SK-N-MC (cell line): Measurements from ENCODE around the gene RTN4IP1.

ENCODE experiments used
- DNase-seq: peaks from one replicate; pipeline ENCODE4 v3.0.0-alpha.2; 2011; ENCODE audit warnings: low read depth, low spot score
- H3K27ac ChIP-seq: fragments of 200-600 bp; sonication (generic); 2 replicates; pipeline ENCODE4 v1.5.1; 2016; ENCODE audit warnings: mixed run types
- H3K36me3 ChIP-seq: fragments of 200-600 bp; sonication (generic); 2 replicates; pipeline ENCODE4 v1.6.1; 2017; ENCODE audit warnings: antibody characterized with exemption, low read length, mixed read lengths; ENCODE audit not compliant: insufficient read depth
- H3K4me3 ChIP-seq: fragments of 200-600 bp; sonication (generic); 2 replicates; pipeline ENCODE4 v1.5.1; 2016
- H3K9ac ChIP-seq: fragments of 200-600 bp; sonication (generic); 2 replicates; pipeline ENCODE4 v1.8.0; 2017; ENCODE audit warnings: mixed run types, mixed read lengths; ENCODE audit not compliant: insufficient read length
- H3K9me3 ChIP-seq: fragments of 200-600 bp; sonication (generic); 2 replicates; pipeline ENCODE4 v1.6.1; 2017; ENCODE audit warnings: low read depth, mild to moderate bottlenecking, antibody characterized with exemption, low read length, moderate library complexity, mixed read lengths
- EZH2 ChIP-seq: fragments of 200-600 bp; sonication (generic); IDR thresholded peaks from one replicate; pipeline ENCODE4 v1.6.1; 2017; ENCODE audit warnings: antibody characterized with exemption
- FOXP2 ChIP-seq: optimal IDR thresholded peaks from 2 replicates; pipeline ENCODE3; 2011; ENCODE audit warnings: mild to moderate bottlenecking, moderate library complexity; ENCODE audit not compliant: insufficient read depth; ENCODE audit errors: extremely low read length, control extremely low read depth
- POLR2AphosphoS5 ChIP-seq: IDR thresholded peaks from 2 replicates; pipeline ENCODE4 v1.6.1; 2012; ENCODE audit warnings: mild to moderate bottlenecking, low read depth, low read length, borderline replicate concordance

The RTN4IP1 gene

GRCh38 chr6:106536851-106537250, 92.4 kb downstream of the RTN4IP1 start:
- H3K36me3 ChIP-seq: no peaks in the 10 kb centered on the region
- H3K9ac ChIP-seq: peak overlapping the region; percentile 6
- DNase-seq: no peak
- H3K4me3 ChIP-seq: no peak overlapping the region
- TF ChIP-seq EZH2: no peak
- TF ChIP-seq FOXP2: no peak
- no peak for TF ChIP-seq POLR2AphosphoS5
- peak overlapping the region; percentile 66 for H3K27ac ChIP-seq
- H3K9me3 ChIP-seq: no peaks in the 10 kb centered on the region

DNA sequence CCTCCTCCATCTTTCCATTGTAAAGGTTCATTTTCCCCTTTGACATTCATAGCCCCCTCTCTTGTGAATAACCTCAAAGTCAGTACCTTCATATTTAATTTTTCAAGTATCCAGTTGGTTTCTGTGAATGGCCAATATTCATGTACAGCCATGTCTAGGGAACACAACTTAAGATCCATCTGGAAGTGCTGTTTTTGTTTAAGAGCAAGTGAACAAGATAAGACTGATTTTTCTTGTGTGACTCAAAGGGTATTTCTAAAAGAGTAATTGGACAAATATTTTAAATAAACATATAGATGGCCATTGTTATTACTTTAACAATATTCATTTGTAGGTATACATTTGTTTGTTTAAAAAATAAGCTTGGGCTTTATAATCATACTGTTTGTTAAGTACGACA, 92.9 kb downstream of the RTN4IP1 start:
- 0 out of 2 replicates have a peak overlapping the region, but pooled peaks have one; percentile 66 for H3K27ac ChIP-seq
- H3K9me3 ChIP-seq: no peaks in the 10 kb centered on the region
- no peak overlapping the region for H3K9ac ChIP-seq
- no peaks in the 10 kb centered on the region for H3K36me3 ChIP-seq
- TF ChIP-seq FOXP2 (no peak), POLR2AphosphoS5 (no peak), EZH2 (no peak)
- no peak overlapping the region for H3K4me3 ChIP-seq
- DNase-seq: no peak

GRCh38 chr6:106535012-106535411, 94.3 kb downstream of the RTN4IP1 start:
- no peak overlapping the region for H3K27ac ChIP-seq
- TF ChIP-seq FOXP2: no peak
- no peak for TF ChIP-seq POLR2AphosphoS5
- no peak for TF ChIP-seq EZH2
- H3K9me3 ChIP-seq: no peaks in the 10 kb centered on the region
- DNase-seq: no peak
- H3K9ac ChIP-seq: no peak overlapping the region
- H3K4me3 ChIP-seq: no peak overlapping the region
- H3K36me3 ChIP-seq: no peaks in the 10 kb centered on the region

DNA sequence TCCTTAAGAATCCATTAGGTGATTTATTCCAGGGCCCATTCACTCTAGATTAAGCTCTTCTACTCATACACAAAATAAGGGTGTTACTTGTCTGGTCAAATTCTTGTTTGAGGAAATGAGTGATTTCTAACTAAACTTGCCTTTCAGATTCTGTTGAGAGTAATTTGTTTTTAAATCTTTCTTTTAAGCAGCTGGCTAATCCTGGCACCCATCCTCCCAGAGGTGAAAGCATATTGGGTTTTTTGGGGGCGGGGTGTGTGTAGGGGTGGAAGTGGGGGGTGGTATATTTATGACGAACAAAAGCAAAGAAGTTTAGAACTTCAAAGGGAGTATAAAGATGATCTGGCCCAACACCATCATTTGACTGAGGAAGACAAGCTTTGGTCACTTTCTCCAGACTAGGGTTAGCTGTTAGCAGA, 94.7 kb downstream of the RTN4IP1 start:
- Histone ChIP-seq H3K9ac (no peak overlapping the region), H3K27ac (no peak overlapping the region), H3K4me3 (no peak overlapping the region), H3K36me3 (no peaks in the 10 kb centered on the region), H3K9me3 (no peaks in the 10 kb centered on the region)
- TF ChIP-seq FOXP2 (no peak), EZH2 (no peak), POLR2AphosphoS5 (no peak)
- no peak for DNase-seq

DNA sequence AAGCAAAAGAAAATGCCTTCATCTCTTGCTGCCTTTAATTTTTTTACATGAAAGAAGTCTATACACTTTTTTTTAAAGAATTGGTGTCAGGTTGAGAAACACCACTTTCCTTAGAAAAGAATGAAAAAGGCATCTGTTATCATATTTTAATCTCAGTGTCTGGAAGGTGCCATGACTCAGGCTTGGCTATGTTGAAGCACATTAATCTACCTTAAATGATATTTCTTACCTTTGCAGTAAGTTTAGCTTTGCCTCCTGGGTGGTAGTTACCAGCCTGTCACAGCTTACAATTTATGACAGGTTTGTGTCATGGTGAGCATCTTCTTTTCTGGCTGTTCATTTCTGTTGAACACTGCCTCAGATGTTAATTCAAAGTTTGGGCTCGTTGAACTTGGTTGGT, 95.3 kb downstream of the RTN4IP1 start:
- no peaks in the 10 kb centered on the region for H3K9me3 ChIP-seq
- H3K27ac ChIP-seq: no peak overlapping the region; the same call in 1 of the 2 replicates
- no peak for DNase-seq
- TF ChIP-seq EZH2 (no peak), POLR2AphosphoS5 (no peak), FOXP2 (no peak)
- no peaks in the 10 kb centered on the region for H3K36me3 ChIP-seq
- H3K9ac ChIP-seq: no peak overlapping the region
- no peak overlapping the region for H3K4me3 ChIP-seq

GRCh38 chr6:106533054-106533453, 96.2 kb downstream of the RTN4IP1 start:
- DNase-seq: no peak
- Histone ChIP-seq H3K4me3 (peak overlapping the region; percentile 26; the same call in 1 of the 2 replicates), H3K36me3 (no peaks in the 10 kb centered on the region), H3K27ac (peak overlapping the region; percentile 99), H3K9me3 (no peaks in the 10 kb centered on the region), H3K9ac (no peak overlapping the region)
- TF ChIP-seq POLR2AphosphoS5 (no peak; the same call in 1 of the 2 replicates), EZH2 (no peak), FOXP2 (no peak)

- peak; percentile 99 for DNase-seq
- TF ChIP-seq POLR2AphosphoS5: 0 out of 2 replicates have a peak, but pooled peaks have one; percentile 55
- no peak for TF ChIP-seq EZH2
- Histone ChIP-seq H3K9me3 (no peaks in the 10 kb centered on the region), H3K9ac (peak overlapping the region; percentile 56), H3K27ac (peak overlapping the region; percentile 99), H3K36me3 (no peaks in the 10 kb centered on the region), H3K4me3 (peak overlapping the region; percentile 63)
These were observed 98.8 kb downstream of the RTN4IP1 start for GRCh38 chr6:106530502-106530901.

DNA sequence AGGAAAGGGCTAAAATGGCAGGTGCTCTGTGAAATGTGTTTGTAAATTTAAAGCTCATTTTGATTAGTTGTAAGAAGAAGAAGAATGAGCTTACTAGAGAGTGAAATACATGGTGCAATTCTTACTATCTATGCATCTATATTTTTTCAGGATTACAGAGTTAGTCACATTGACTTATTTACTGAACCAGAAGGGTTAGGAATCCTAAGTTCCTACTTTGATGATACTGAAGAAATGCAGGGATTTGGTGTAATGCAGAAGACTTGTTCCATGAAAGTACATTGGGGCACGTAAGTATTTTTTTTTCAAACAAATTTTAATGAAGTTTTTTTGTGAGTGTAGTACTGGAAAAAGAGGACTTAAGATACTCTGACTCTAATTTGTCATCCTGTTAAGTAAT, 99.3 kb downstream of the RTN4IP1 start:
- no peak for TF ChIP-seq POLR2AphosphoS5
- TF ChIP-seq FOXP2: no peak
- no peak for TF ChIP-seq EZH2
- H3K9me3 ChIP-seq: no peaks in the 10 kb centered on the region
- peak overlapping the region; percentile 56 for H3K9ac ChIP-seq
- no peak for DNase-seq
- H3K36me3 ChIP-seq: no peaks in the 10 kb centered on the region
- peak overlapping the region; percentile 55 for H3K4me3 ChIP-seq
- peak overlapping the region; percentile 99 for H3K27ac ChIP-seq

GRCh38 chr6:106529438-106529837, 99.9 kb downstream of the RTN4IP1 start:
- Histone ChIP-seq H3K9me3 (no peaks in the 10 kb centered on the region), H3K9ac (peak overlapping the region; percentile 56), H3K36me3 (no peaks in the 10 kb centered on the region), H3K27ac (peak overlapping the region; percentile 99), H3K4me3 (0 out of 2 replicates have a peak overlapping the region, but pooled peaks have one; percentile 55)
- TF ChIP-seq EZH2 (no peak), FOXP2 (no peak)
- DNase-seq: no peak
